ENCODE data around the gene DYRK4. TPM values are rescaled to one million over a fixed set of nuclear protein-coding genes. Genes with fewer than 3 reads are reported as not detected.

DYRK4 gene
- total RNA-seq, 3 donors from 2014 or later: 18.6 to 38.0 (median 29.0) TPM

DNA sequence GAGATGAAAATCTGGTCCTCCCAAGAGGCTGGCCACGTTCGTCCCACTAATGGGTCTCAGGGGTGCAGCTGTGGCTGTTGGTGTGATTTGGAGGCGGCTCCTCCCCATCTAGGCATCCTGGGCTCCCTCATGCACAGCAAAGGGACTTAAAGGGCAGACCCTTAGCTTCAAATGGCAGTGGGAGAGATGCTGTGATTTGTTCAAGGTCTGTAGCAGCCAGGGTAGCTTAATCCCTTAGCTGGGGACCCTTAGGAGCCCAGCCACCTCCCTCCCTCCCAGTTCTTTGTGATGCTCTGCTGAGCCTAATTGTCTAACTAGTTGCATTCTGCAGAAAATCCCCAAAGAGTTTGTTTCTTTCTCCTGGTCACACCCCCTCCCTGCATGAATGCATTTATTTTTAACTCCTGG is 18.3 kb downstream of the DYRK4 start:
- Histone ChIP-seq H3K4me1 (no peaks in the 10 kb centered on the region), H3K9me3 (no peaks in the 10 kb centered on the region), H3K27ac (no peak overlapping the region), H3K27me3 (no peaks in the 10 kb centered on the region), H3K4me3 (no peak overlapping the region), H3K36me3 (no peaks in the 10 kb centered on the region)
- no peak for DNase-seq (ENCODE audit: low spot score in 2 of 2)
- TF ChIP-seq POLR2A (IDR thresholded peaks at IDR 0.05): no peak
- no peak for TF ChIP-seq POLR2AphosphoS5 (IDR thresholded peaks at IDR 0.05)
- TF ChIP-seq, protein P1, sequence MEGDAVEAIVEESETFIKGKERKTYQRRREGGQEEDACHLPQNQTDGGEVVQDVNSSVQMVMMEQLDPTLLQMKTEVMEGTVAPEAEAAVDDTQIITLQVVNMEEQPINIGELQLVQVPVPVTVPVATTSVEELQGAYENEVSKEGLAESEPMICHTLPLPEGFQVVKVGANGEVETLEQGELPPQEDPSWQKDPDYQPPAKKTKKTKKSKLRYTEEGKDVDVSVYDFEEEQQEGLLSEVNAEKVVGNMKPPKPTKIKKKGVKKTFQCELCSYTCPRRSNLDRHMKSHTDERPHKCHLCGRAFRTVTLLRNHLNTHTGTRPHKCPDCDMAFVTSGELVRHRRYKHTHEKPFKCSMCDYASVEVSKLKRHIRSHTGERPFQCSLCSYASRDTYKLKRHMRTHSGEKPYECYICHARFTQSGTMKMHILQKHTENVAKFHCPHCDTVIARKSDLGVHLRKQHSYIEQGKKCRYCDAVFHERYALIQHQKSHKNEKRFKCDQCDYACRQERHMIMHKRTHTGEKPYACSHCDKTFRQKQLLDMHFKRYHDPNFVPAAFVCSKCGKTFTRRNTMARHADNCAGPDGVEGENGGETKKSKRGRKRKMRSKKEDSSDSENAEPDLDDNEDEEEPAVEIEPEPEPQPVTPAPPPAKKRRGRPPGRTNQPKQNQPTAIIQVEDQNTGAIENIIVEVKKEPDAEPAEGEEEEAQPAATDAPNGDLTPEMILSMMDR (IDR thresholded peaks at IDR 0.05): no peak
- intact Hi-C loops (cut with DNase I; ENCODE audit: low total_unique reads): no loop called here

- H3K27me3 ChIP-seq: no peaks in the 10 kb centered on the region
- no peaks in the 10 kb centered on the region for H3K9me3 ChIP-seq
- intact Hi-C loops (cut with DNase I; ENCODE audit: low total_unique reads): no loop called here
- no peak for DNase-seq (ENCODE audit: low spot score in 2 of 2)
- TF ChIP-seq POLR2AphosphoS5 (IDR thresholded peaks at IDR 0.05): no peak
- no peak for TF ChIP-seq POLR2A (IDR thresholded peaks at IDR 0.05)
- TF ChIP-seq, protein P1 (IDR thresholded peaks at IDR 0.05): no peak
- H3K4me1 ChIP-seq: no peaks in the 10 kb centered on the region
- no peak overlapping the region for H3K27ac ChIP-seq
- no peak overlapping the region for H3K4me3 ChIP-seq
- H3K36me3 ChIP-seq: no peaks in the 10 kb centered on the region
Observed at GRCh38 chr12:4584281-4584680, 22.3 kb downstream of the DYRK4 start.

DNA sequence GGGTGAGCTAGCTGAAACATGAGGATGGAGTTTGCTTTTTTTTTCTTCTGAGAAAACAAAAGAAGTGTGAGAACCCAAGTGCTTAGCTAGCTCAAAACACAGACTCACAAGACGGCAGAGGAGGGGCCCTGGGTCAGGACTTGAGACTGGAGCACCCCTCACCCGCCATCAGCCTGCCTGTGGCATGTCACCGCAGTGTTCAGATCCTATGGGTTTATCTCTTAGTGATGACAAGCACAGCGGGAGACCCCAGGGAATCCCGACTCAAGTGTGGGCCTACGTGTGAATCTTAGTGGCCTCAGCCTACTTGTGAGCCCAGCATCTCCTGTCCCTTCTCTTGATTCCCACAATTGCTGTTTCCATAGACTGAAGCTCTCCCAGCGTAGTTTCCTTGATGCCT is 22.9 kb downstream of the DYRK4 start:
- Histone ChIP-seq H3K36me3 (no peaks in the 10 kb centered on the region), H3K9me3 (no peaks in the 10 kb centered on the region), H3K27me3 (no peaks in the 10 kb centered on the region), H3K27ac (no peak overlapping the region), H3K4me1 (no peaks in the 10 kb centered on the region), H3K4me3 (no peak overlapping the region)
- TF ChIP-seq, protein P1 (IDR thresholded peaks at IDR 0.05): no peak
- TF ChIP-seq POLR2A (IDR thresholded peaks at IDR 0.05): no peak
- TF ChIP-seq POLR2AphosphoS5 (IDR thresholded peaks at IDR 0.05): no peak
- DNase-seq (ENCODE audit: low spot score in 2 of 2): no peak
- intact Hi-C loops (cut with DNase I; ENCODE audit: low total_unique reads): no loop called here

DNA sequence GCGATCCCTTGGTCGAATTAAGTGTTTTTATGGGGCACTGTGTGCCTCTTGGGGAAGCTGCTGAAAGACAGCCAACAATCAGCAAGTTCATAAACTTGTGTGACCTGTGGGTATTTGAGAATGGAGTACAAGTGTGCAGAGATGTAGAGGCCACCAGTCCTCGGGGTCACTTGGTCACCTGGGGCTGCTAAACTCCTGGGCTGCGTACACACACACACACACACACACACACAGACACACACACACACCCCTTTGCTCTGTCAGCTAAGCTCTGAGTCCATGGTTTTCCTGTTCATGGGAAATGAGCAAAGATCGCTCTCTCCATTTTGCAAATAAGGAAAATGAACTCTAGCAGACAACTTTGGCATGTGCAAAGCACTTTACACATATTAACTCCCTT is 24.5 kb downstream of the DYRK4 start:
- H3K4me3 ChIP-seq: no peak overlapping the region
- H3K9me3 ChIP-seq: no peaks in the 10 kb centered on the region
- no peaks in the 10 kb centered on the region for H3K36me3 ChIP-seq
- TF ChIP-seq, protein P1 (IDR thresholded peaks at IDR 0.05): no peak
- TF ChIP-seq POLR2A (IDR thresholded peaks at IDR 0.05): no peak
- no peak for TF ChIP-seq POLR2AphosphoS5 (IDR thresholded peaks at IDR 0.05)
- H3K27ac ChIP-seq: no peak overlapping the region
- H3K27me3 ChIP-seq: no peaks in the 10 kb centered on the region
- no peaks in the 10 kb centered on the region for H3K4me1 ChIP-seq
- DNase-seq (ENCODE audit: low spot score in 2 of 2): no peak
- intact Hi-C loops (cut with DNase I; ENCODE audit: low total_unique reads): no loop called here

DNA sequence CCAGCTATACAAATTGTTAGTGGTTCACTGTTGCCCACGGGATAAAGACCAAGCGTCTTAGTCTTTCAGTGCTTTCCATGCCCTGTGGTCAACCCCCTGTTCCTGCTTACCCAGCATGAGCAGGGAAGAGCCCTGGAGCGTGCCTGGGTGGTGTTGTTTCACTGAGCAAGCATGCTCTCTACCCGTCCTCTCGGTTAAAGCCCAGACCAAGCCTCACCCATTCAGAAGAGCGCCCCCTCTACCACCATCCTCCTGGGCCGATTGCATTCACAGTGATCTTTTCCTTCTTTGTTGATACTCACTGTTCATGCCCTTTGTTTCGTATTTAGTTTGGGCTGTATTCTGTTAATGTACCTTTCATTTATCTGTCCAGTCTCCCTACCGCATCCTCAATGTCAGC is 25.1 kb downstream of the DYRK4 start:
- Histone ChIP-seq H3K27ac (no peak overlapping the region), H3K9me3 (no peaks in the 10 kb centered on the region), H3K4me3 (no peak overlapping the region), H3K4me1 (no peaks in the 10 kb centered on the region), H3K27me3 (no peaks in the 10 kb centered on the region), H3K36me3 (no peaks in the 10 kb centered on the region)
- TF ChIP-seq, protein P1 (IDR thresholded peaks at IDR 0.05): no peak
- TF ChIP-seq POLR2A (IDR thresholded peaks at IDR 0.05) (no peak), POLR2AphosphoS5 (IDR thresholded peaks at IDR 0.05) (no peak)
- intact Hi-C loops (cut with DNase I; ENCODE audit: low total_unique reads): no loop called here
- no peak for DNase-seq (ENCODE audit: low spot score in 2 of 2)

All from breast epithelium (tissue), 4 donors.